ENCODE data around the gene PLA2G3.
"Not testable (repeated sequence)": the region's sequence is repeated elsewhere in the genome, so short reads cannot be mapped to it uniquely, and the experiment has no call there.

Gene PLA2G3

GRCh38 chr22:31105282-31105929, 34.9 kb downstream of the PLA2G3 start:
- H3K4me1 Mint-ChIP-seq (ENCODE audit: low read depth) = peaks cover 8% of the 10 kb centered on the region
- no peaks in the 10 kb centered on the region for H3K27me3 Mint-ChIP-seq (ENCODE audit: low read depth)
- peaks cover 1% of the 10 kb centered on the region for H3K36me3 Mint-ChIP-seq (ENCODE audit: low read depth)
- H3K4me3 Mint-ChIP-seq = no peak overlapping the region
- no peak overlapping the region for H3K27ac Mint-ChIP-seq
- no peaks in the 10 kb centered on the region for H3K9me3 Mint-ChIP-seq

DNA sequence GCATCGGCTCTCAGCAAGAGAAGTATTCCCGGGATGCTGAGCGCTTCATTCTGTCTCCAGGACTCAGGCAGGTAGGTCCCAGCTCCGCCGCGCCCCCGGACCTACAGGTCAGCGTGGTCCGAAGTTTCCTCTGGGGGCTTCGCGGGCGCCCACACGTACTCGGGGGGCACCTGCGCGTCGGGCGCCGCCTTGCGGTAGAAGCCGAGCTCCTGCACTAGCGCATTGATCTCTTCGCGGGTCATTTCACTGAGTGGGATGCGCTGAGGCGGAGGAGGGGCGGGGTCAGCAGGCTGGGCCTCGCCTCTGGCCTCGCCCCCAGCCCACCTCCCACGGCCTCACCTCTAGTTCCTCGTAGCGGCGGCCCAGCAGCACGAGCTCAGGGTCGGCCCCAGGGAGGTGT, 35.4 kb downstream of the PLA2G3 start:
- H3K36me3 Mint-ChIP-seq (ENCODE audit: low read depth) = peaks cover 1% of the 10 kb centered on the region
- H3K4me3 Mint-ChIP-seq = no peak overlapping the region
- H3K27ac Mint-ChIP-seq = no peak overlapping the region
- peaks cover 8% of the 10 kb centered on the region for H3K4me1 Mint-ChIP-seq (ENCODE audit: low read depth)
- no peaks in the 10 kb centered on the region for H3K9me3 Mint-ChIP-seq
- H3K27me3 Mint-ChIP-seq (ENCODE audit: low read depth) = no peaks in the 10 kb centered on the region

DNA sequence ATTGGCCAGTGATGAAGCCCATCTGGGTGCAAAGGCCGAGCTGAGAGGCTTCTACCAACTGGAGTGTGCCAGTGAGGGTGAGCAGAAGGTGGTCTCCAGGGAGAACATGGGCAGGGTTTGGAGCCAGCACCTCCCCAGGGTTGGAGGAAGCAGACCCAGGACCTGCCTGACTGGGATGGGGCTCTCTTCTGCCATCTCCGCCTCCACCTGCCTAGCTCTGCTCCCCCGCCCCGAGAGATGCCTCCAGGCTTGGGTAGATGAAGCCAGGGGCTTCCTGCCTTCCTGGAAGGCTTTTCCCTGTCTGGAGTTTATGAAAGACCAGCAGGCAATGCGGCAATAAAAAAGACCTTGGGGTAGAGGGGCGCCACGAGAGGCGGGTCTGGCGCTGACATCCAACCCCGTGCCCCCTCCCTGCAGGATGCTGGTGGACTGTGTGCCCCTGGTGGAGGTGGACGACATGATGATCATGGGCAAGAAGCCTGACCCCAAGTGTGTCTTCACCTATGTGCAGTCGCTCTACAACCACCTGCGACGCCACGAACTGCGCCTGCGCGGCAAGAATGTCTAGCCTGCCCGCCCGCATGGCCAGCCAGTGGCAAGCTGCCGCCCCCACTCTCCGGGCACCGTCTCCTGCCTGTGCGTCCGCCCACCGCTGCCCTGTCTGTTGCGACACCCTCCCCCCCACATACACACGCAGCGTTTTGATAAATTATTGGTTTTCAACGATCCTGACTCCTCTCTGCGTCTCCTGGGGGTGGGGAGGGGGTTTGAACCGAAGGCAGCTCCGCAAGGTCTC, 36.2 kb downstream of the PLA2G3 start:
- no peak overlapping the region for H3K4me3 Mint-ChIP-seq
- no peak overlapping the region for H3K27ac Mint-ChIP-seq

GRCh38 chr22:31103111-31103510, 37.2 kb downstream of the PLA2G3 start:
- Mint-ChIP-seq H3K27me3 (ENCODE audit: low read depth) (no peaks in the 10 kb centered on the region), H3K4me1 (ENCODE audit: low read depth) (peaks cover 8% of the 10 kb centered on the region), H3K4me3 (no peak overlapping the region), H3K27ac (no peak overlapping the region), H3K36me3 (ENCODE audit: low read depth) (peaks cover 1% of the 10 kb centered on the region), H3K9me3 (no peaks in the 10 kb centered on the region)

More for the DNA sequence above, 36.2 kb downstream of the PLA2G3 start:
- Mint-ChIP-seq H3K27me3 (ENCODE audit: low read depth) (no peaks in the 10 kb centered on the region), H3K36me3 (ENCODE audit: low read depth) (peaks cover 1% of the 10 kb centered on the region), H3K4me1 (ENCODE audit: low read depth) (peaks cover 8% of the 10 kb centered on the region), H3K9me3 (no peaks in the 10 kb centered on the region)

GRCh38 chr22:31102441-31103081, 37.7 kb downstream of the PLA2G3 start:
- no peaks in the 10 kb centered on the region for H3K27me3 Mint-ChIP-seq (ENCODE audit: low read depth)
- H3K27ac Mint-ChIP-seq = no peak overlapping the region
- no peaks in the 10 kb centered on the region for H3K9me3 Mint-ChIP-seq
- H3K4me3 Mint-ChIP-seq = no peak overlapping the region
- peaks cover 1% of the 10 kb centered on the region for H3K36me3 Mint-ChIP-seq (ENCODE audit: low read depth)
- peaks cover 3% of the 10 kb centered on the region for H3K4me1 Mint-ChIP-seq (ENCODE audit: low read depth)

DNA sequence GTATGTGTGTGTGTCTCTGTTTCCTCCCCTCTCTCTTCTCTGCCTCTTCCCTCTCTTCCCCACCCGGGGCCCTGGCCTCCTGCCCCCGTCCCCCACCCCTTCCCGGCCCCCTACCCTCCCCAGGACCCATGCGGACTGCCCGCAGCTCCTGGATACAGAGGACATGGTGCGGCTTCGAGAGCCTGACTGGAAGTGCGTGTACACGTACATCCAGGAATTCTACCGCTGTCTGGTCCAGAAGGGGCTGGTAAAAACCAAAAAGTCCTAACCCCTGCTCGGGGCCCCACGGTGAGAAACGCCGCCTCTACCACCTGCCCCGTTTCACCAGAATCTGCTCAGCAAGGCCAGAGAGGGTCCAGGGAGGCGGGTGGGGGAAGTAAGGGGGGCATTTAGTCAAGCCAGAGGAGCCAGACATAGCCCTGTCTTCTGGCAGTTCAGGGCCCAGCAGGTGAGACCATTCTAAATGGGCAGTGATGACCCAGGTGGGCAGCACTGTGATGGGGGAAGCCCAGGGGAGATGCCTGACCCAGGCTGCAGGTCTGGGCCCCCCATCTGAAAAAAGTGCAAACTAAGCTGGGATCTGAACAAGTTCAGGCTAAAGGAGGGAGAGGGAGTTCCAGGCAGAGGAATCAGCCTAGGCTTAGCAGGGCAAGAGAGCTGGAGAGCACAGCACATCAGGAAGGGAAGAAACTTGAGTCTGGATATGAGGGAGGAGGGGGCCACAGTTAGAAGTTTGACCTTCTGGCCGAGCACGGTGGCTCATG, 39.4 kb downstream of the PLA2G3 start:
- H3K27ac Mint-ChIP-seq = no peak overlapping the region

GRCh38 chr22:31099841-31100761, 40.2 kb downstream of the PLA2G3 start:
- Mint-ChIP-seq H3K27me3 (ENCODE audit: low read depth) (no peaks in the 10 kb centered on the region), H3K9me3 (no peaks in the 10 kb centered on the region), H3K36me3 (ENCODE audit: low read depth) (peaks cover 1% of the 10 kb centered on the region), H3K4me3 (no peak overlapping the region), H3K4me1 (ENCODE audit: low read depth) (peaks cover 2% of the 10 kb centered on the region), H3K27ac (no peak overlapping the region)

More for the DNA sequence above, 39.4 kb downstream of the PLA2G3 start:
- Mint-ChIP-seq H3K4me3 (no peak overlapping the region), H3K9me3 (no peaks in the 10 kb centered on the region), H3K4me1 (ENCODE audit: low read depth) (peaks cover 2% of the 10 kb centered on the region), H3K36me3 (ENCODE audit: low read depth) (peaks cover 1% of the 10 kb centered on the region), H3K27me3 (ENCODE audit: low read depth) (no peaks in the 10 kb centered on the region)

- no peak overlapping the region for H3K4me3 Mint-ChIP-seq
- H3K27ac Mint-ChIP-seq = no peak overlapping the region
- no peaks in the 10 kb centered on the region for H3K27me3 Mint-ChIP-seq (ENCODE audit: low read depth)
- H3K9me3 Mint-ChIP-seq = no peaks in the 10 kb centered on the region
- peaks cover 2% of the 10 kb centered on the region for H3K4me1 Mint-ChIP-seq (ENCODE audit: low read depth)
- peaks cover 1% of the 10 kb centered on the region for H3K36me3 Mint-ChIP-seq (ENCODE audit: low read depth)
Observed at GRCh38 chr22:31099386-31099785, 40.9 kb downstream of the PLA2G3 start.

GRCh38 chr22:31098632-31099110, 41.6 kb downstream of the PLA2G3 start:
- Mint-ChIP-seq H3K36me3 (ENCODE audit: low read depth) (peaks cover 1% of the 10 kb centered on the region), H3K27ac (no peak overlapping the region)

DNA sequence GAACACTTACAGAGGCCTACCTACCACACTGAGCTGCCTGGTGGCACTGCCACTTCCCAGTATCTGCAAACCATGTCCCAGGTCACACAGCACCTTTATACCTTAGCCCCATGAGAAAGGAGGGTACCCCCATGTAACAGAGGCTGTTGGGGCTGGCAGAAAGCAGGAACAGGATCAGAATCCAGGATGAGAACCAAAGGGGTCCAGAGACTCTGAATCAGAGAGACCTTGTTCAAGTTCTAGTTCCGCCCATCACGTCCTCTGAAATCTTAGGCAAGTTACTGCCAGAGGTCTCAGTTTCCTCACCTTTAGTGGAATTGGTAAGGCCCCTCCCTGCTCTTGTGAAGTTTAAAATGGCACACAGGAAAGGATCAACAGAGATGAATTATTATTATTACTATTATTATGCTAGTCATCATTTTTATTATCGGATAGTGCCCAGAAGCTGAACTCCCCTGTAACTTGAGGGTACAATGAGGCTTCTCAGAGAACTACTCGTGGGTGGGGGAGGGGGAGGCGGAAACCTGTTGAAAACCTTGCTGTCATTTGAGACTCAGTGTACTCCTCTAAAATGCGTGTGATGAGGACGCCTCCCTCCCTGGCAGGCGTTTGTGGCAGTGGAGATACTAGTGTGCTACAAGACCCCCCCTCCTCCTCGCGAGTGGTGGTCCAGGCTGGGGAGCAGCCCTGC, 42.2 kb downstream of the PLA2G3 start:
- H3K4me3 Mint-ChIP-seq = no peak overlapping the region
- H3K4me1 Mint-ChIP-seq (ENCODE audit: low read depth) = peaks cover 2% of the 10 kb centered on the region
- no peak overlapping the region for H3K27ac Mint-ChIP-seq
- no peaks in the 10 kb centered on the region for H3K9me3 Mint-ChIP-seq
- H3K36me3 Mint-ChIP-seq (ENCODE audit: low read depth) = peaks cover 1% of the 10 kb centered on the region
- H3K27me3 Mint-ChIP-seq (ENCODE audit: low read depth) = no peaks in the 10 kb centered on the region

More at GRCh38 chr22:31098632-31099110, 41.6 kb downstream of the PLA2G3 start:
- Mint-ChIP-seq H3K4me1 (ENCODE audit: low read depth) (peaks cover 2% of the 10 kb centered on the region), H3K9me3 (no peaks in the 10 kb centered on the region), H3K27me3 (ENCODE audit: low read depth) (no peaks in the 10 kb centered on the region), H3K4me3 (no peak overlapping the region)

- not testable (repeated sequence) for H3K4me1 Mint-ChIP-seq (ENCODE audit: low read depth); H3K4me3 Mint-ChIP-seq; H3K27me3 Mint-ChIP-seq (ENCODE audit: low read depth); H3K9me3 Mint-ChIP-seq; H3K27ac Mint-ChIP-seq; H3K36me3 Mint-ChIP-seq (ENCODE audit: low read depth)
Observed at GRCh38 chr22:31097539-31097938, 42.8 kb downstream of the PLA2G3 start.

DNA sequence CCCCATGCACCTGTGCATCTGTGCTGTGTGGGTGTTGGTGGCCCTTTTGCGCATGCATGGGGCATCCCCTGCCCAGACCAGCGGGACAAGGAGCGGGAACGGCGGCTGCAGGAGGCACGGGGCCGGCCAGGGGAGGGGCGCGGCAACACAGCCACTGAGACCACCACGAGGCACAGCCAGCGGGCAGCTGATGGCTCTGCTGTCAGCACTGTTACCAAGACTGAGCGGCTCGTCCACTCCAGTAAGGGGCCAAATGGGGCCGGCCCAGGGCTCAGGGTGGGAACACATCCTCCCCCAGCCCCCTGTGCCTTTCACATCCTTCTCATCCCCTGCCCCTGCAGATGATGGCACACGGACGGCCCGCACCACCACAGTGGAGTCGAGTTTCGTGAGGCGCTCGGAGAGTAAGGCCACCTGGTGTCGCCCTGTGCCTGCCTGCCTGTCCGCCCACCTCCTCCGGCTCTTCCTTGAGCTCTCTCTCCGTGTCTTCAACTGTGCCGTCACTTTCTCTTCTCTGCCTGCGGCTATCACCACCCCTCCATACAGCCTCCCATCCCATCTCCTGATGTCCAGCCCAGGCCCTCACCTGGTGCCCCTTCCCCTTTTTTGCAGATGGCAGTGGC, 43.5 kb downstream of the PLA2G3 start:
- Mint-ChIP-seq H3K27ac (no peak overlapping the region), H3K27me3 (ENCODE audit: low read depth) (no peaks in the 10 kb centered on the region), H3K4me1 (ENCODE audit: low read depth) (no peaks in the 10 kb centered on the region), H3K9me3 (no peaks in the 10 kb centered on the region), H3K4me3 (no peak overlapping the region), H3K36me3 (ENCODE audit: low read depth) (peaks cover 1% of the 10 kb centered on the region)

Data from T-helper 1 cell treated with Interleukin-12 subunit alpha and Interleukin-12 subunit beta and Interleukin-4 antibody, amounts not matched to agents 30 μg/mL and 1 μg/mL, for 36 hours (primary cell).